ENCODE measurements around the gene CARD18.

CARD18 gene, protein sequence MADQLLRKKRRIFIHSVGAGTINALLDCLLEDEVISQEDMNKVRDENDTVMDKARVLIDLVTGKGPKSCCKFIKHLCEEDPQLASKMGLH

DNA sequence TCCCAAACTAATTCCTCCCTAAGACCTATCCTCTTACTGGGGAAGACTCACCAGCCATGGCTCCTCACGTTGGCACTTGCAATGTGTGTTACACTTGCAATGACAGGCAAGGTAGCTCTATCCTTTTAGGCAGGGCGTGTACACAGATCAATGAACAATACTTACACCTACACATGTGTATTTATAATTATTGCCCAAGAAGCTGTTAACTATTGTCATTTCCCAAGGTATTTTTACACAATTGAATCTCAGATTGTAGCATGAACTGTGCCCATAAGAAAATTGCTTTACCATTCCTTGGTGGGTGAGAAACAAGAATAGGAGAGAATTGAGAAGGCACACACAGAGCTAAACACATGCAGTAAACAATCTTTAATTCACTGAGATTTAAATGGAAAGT lies at the start of gene CARD18:
Gene CARD18 (minus strand): TSS at position 101 of the 400 bp plus-strand sequence. CDS start 43 bp downstream, at position 58.
- no peak for DNase-seq (ENCODE audit: low read depth, low spot score)

DNA sequence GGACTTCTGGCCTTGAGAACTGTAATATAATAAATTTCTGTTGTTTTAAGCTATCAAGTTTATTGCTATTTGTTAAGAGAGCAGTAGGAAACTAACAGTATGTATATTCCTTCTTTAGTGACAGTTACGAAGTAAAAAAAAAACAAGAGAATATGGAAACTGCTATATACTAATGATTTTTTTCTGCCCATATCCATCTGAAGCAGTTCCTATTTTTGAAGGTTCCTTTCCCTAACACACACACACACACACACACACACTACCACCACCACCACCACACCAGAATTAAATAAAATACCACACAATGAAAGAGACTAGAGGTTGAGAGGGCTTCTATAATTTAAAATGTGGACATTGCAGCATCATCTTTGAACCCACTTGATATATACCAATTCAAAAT lies 44.4 kb upstream of the CARD18 start:
- DNase-seq (ENCODE audit: low read depth, low spot score): no peak

DNA sequence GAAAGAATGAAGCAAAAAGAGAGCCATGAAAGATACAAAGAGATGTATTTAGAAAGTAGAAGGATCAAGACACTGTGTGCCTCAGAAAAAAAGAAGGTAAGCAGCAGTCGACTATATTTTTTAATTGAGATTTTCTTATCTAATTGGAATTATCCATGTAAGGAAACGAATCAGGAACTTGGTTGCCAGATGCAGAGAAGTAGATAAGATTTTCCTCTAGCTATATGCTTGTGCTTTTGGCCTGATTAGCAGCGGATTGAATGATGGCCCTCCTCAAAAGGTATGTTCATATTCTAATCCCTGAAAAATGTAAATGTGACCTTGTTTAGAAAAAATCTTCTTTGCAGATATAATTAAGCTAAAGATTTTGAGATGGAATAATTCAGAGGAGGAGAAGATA lies 43.9 kb upstream of the CARD18 start:
- no peak for DNase-seq (ENCODE audit: low read depth, low spot score)

DNA sequence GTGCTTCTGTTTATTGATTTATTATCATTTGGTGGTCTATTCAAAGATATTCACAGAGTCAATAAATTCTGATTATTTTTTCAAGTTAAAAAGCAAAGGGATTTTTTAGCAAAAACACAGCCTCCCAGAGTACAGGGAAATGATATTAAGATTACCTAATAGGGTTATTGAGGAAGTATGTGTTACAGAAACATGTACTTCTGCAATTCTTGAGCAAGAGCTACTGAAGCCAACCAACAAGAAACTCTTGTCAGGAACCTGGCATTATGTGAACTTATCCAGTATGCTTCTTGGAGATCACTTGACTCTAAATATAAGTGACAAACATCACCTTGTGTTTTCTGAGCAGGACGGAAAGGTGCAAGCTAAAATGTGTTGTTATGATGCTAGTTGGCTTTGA lies 42.0 kb upstream of the CARD18 start:
- no peak for DNase-seq (ENCODE audit: low read depth, low spot score)

DNA sequence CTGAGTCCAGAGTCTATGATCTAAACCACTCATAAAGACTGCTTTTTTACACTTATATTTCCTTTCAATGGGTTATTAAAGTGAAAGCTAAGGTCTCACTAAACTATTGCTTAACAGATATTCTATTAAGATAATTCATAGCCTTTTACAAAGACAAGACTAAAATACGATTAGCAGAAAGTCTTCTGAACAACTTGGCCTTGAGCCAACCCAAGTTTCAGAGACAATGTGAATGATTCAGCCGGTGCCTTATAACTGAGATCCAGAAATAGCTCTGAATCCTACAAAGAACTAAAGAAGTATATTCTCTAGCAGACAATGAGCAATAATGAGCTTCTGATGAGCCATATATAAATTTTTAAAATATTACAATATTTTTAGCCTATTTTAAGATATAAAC lies 41.5 kb upstream of the CARD18 start:
- peak; percentile 57 for DNase-seq (ENCODE audit: low read depth, low spot score)

DNA sequence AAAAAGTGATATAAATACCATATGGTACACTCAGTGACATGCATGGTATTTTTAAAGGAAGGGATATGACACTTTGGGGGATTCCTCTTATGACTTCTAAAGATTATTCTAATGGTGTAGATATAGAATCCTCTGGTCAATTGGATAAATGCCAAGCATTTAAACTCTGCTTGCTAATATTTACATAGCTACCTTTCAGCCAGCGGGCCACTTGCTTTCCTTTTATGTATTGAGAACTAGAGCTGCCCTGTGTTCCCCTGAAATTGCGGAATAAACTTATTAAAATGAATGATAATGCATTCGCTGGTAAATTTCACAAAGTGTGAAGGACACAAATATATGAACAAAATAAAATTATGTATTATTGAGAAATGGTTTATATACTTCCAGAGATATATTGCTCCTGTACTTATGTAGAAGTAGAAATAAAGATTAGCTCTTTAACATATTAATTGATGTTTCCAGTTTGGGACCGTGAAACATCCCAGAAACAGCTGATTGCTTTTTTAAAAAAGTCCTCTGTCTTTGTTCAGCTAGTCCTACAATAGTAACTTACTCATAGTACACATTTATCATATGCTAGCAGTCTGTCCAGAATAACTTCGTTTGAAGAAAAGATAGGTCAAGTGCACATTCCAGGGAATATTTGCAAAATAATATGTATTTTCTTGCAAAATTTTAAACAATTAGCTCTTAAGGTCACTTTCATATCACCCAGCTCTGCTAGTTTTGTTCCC lies 40.1 kb upstream of the CARD18 start:
- DNase-seq (ENCODE audit: low read depth, low spot score): no peak

DNA sequence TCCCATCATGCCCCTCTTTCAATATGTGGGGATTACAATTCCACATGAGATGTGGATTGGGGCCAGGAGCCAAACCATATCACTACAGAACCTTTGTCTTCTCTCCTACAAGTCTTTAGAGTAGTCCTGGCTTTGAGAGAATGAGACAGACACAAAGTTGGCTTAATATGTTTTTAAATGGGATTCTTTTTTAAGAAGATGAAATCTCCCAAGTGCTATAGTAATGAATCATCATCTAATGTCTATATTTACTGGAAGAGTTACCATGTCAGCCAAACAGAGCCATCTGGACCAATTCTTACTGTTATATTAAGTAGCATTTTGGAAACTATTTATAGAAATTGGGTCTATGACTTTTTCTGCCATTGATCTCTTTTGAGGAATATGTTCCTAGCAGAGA lies 38.1 kb upstream of the CARD18 start:
- peak; percentile 23 for DNase-seq (ENCODE audit: low read depth, low spot score)

DNA sequence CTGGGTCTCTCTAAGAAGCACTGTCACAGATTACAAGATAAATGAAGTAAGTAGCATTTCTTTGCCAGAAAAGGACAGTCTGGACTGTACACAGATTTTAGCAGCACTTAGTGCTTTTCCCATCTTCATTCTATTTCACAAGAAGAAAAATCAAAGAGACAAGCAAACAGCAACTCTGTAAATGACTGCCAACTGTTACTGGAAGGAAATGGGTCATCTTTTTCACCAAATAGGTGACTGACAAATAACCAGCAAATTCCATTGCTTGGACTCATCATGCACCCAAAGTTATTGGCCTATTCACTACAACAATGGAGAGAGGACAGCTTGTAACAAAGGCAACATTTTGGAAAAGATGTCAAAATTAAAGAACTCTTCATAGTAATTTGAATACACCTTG lies 28.9 kb upstream of the CARD18 start:
- DNase-seq (ENCODE audit: low read depth, low spot score): no peak

DNA sequence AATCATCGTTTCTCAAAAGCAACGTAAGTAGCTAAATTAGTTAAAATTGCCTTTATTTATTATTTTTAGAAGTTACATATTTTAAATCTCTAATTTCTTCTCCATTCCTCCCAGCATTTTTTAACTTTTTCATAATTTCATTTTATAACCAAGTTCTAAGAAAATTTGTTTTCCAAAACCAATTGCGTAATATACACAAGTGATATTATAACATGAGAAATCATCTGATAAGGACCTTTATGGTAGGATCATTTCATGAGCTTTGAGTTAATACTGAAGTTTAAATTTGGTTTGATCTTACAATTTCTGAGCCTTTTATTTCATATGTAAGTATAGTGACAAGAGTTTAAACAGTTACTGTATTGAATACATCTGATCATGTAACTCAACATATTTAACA lies 27.7 kb upstream of the CARD18 start:
- no peak for DNase-seq (ENCODE audit: low read depth, low spot score)

DNA sequence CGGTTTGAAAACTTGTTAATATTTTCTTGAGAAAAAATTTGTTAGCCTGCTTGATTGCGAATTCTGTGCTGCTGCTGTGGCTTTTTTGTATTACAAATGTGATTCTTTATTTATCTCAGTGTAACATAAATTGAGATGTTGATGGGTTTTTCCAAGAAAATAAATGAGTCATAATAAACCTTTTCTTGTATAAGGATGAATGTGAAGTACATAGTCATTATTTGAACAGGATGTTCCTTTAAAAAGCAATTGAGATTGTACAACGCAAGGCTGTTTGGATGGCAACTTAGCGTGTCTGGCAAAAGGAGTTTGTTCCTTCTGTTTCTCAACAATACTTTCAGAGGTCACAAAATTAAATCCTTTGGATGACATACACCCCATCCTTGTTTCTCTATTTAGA lies 24.6 kb upstream of the CARD18 start:
- DNase-seq (ENCODE audit: low read depth, low spot score): no peak

DNA sequence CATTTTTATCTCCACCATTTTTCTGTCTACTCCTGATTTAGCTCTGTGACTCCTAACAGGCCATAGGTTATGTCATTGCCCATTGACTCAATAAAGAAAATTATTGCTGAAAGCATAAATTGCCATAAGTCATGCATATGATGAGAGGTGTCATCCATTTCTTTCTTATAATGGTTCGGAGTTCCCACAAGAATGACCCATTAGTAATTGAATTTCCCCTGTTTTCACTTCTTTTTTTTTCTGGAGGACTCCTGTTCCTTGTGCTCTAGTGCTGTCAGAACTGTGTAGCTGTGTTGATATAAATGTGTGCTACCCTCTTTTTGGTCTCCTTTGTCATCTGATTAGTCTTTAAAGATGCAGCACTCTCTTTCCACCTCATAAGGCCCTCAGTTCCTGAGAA lies 22.9 kb upstream of the CARD18 start:
- DNase-seq (ENCODE audit: low read depth, low spot score): no peak

DNA sequence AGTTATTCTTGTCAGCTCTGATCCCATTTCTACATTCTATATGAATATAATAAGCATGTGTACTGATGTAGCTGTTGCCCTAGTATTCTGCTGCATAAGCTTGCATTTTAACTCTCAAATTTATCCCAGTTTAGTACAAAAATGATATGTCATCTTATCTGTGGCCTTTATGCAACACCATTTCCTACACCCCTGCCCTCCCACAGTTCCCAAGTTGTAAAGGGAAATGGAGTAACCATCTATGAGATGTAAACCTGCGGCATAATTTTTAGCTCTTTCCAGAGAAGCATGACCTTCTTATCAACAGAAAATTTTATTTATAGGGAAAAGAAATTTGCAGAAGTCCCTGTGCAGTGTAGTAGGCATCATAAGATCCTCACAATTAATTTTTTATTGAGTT lies 18.9 kb upstream of the CARD18 start:
- DNase-seq (ENCODE audit: low read depth, low spot score): no peak

DNA sequence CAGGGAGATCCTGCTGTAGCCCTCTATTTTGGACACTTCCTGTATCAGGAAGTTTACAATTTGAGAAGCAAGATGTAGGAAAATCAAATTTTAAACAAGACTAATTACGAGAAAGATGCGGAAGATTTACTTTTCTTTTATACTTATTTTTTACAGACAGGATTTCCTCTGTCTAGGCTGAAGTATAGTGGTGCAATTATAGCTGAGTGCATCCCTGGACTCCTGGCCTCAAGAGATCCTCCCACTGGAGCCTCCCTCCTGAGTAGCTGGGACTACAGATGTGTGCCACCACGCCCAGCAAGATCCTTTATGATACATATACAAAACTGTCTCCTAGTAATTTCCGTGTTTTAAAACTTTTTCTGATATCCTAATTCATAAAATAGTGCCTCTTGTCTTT lies 17.2 kb upstream of the CARD18 start:
- no peak for DNase-seq (ENCODE audit: low read depth, low spot score)

DNA sequence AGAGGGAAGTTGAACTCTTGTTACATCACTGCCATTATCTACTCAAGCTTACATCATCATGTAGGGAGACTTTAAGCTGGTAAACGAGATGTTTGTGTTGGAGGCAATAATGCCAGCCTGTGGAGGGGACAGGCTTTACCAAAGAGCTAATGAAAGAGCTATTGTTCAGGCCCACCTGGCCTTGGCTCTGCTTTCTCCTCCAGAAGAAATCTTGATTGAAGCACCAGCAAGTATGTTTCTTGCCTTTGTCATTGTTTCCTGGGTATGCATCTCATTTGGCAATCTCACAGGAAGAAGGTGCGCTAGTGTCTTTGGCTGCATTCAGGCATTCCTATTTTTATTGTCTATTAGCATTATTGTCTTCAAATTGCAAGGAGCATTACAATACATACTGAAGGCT lies 16.7 kb upstream of the CARD18 start:
- DNase-seq (ENCODE audit: low read depth, low spot score): no peak

DNA sequence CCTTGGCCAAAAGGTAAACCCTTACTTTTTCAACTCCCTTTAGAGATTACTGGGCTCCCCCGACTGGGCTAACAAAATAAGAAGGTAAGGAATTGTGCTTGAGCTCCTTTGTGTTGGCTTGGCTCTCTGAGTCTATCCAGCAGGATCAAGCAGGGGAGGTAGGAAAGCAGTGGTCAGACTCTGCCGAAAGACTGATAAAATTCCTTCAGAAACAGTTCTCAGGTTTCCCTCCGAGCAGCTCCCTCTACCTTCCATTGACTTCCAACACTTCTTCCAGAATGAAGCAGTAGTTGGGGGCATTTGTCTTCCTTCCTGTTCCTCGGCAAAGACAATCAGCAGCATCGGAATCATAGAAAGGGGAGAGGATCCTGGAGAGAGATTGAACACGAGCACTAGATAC lies 16.1 kb upstream of the CARD18 start:
- no peak for DNase-seq (ENCODE audit: low read depth, low spot score)

DNA sequence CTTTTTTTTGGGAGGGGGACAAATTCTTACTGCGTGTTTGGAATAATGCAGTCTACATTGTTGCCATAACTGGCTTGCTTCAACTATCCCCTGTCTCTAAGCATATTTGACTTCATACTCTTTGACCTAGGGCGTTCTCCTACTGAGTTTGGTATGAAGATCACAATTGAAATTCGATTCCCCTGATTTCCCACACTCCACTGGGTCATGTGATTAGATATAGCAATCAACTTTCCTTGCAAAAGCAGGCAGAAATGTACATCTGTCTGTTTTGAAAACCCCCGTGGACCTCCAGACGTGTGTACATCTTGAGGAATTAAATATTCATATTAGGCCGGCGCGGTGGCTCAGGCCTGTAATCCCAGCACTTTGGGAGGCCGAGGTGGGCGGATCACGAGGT lies 13.8 kb upstream of the CARD18 start:
- no peak for DNase-seq (ENCODE audit: low read depth, low spot score)

DNA sequence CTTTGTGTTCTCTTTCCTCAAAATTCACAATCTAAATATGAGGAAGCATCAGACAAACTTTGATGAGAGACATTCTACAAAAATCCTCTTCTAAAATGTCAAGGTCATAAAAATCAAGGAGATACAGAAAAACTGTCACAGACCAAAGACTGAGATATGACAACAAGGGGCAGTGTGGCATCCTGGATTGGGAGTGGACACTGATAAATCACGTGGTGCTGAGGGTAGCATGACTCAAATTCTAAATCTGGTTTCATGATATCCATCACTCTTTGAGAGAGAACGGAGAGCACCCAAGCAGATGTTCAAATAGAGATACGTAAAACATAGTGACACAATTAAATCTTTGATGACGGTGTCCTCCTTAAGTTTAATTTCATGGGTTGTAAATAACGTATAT lies 13.0 kb upstream of the CARD18 start:
- DNase-seq (ENCODE audit: low read depth, low spot score): no peak

DNA sequence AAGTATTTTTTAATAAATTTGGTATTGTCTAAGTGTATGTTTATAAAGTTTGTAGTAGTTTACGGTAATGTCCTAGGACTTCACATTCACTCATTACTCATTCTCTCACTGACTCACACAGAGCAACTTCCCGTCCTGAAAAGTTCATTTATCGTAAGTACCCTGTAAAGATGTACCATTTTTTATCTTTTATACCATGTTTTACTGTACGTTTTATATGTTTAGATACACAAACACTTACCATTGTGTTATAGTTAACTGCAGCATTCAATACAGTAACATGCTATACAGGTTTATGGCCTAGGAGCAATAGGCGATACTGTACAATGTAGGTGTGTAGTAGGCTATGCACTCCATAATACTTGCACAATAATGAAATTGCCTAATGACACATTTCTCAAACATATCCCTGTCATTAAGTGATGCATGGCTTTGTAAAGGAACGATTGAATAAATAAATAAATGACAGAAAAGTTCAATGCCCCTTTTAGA lies 12.5 kb upstream of the CARD18 start:
- peak; percentile 12 for DNase-seq (ENCODE audit: low read depth, low spot score)

DNA sequence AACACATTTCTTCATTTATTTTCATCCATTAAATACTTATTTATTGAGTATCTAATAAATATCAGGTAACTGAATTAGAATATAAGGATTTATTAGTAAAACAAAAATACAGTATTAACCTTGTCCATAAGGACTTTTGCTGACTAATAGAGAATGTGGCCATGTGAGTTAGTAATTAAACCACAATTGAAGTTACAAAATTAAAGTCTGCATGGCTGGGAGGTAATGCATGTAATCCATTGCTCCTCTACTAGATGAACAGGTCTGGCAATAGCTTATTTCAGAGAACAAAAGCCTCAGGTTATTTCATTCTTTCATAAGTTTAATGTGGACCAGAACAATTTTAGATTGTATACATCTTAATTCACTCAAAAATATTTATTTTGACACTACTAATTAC lies 9.9 kb upstream of the CARD18 start:
- no peak for DNase-seq (ENCODE audit: low read depth, low spot score)

DNA sequence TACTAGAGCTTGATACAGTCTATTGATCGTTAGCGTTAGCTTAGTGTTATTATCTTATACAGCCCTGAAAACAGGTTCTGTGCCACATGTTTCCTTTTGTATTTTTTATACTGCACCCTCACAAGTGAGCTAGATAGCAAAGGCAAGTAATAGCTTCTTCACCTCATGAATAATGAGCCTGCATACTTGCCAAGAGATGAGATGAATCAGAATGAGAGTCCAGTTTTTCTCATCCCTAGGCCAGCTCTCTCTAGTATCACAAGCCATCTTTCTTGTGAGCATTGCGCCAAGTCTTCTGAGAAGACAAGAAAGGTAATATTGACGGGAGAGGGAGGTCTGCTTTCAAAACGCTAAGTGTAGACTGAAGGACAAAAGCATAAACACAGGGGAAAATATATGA lies 8.7 kb upstream of the CARD18 start:
- DNase-seq (ENCODE audit: low read depth, low spot score): no peak

DNA sequence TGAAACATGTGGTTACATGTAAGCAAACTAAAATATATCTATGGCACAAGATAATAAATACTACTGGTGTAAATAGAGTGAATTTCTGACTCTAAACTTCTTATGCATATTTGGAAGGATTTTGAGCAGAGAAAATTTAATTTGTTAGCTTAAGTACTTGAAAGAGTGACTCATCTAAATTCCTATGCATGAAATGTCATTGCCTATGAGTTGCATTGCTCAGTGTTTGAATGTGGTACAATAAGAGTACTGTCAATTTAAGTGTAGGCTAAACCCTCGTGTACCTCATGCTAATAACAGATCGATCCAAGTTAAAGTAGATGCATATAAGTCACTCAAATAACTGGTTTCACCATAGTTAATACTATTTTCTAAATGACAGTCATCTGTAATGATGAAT lies 5.3 kb upstream of the CARD18 start:
- peak; percentile 61 for DNase-seq (ENCODE audit: low read depth, low spot score)

DNA sequence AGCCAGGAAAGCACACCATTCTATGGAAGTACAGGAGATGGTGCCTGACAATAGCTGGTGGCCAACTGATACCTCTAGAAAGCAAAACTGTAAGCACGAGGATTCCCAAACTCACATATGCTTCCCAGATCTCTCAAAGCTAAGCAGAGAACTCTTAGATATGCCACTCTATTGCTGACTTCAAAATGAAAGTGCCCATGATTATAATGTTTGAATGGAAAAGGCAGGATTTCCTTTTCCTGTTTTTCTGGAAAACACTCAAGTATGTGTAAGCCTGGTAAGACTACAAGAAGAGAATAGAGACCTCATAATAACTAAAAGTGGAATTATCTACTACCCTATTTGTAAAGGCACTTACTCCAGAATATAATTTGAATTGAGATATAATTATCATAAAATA lies 2.6 kb upstream of the CARD18 start:
- no peak for DNase-seq (ENCODE audit: low read depth, low spot score)

DNA sequence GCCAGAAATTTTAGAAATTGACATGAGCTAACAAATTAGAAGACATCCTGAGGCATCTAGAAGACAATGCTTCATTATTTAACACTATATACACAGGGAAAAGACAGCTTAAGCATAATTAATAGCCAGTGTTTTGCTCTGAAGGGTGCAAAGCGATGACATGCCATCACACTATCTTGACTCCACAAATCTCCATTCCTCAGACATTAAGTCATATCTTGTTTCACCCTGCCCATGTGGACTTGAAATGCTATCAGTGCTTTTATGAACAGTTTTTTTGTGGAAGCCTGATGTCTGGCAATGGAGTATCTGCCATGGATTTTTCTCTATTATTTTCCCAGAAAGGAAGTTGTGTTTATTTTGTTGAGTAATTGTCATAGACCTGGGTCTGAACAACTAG lies 2.3 kb downstream of the CARD18 start:
- DNase-seq (ENCODE audit: low read depth, low spot score): peak; percentile 29

DNA sequence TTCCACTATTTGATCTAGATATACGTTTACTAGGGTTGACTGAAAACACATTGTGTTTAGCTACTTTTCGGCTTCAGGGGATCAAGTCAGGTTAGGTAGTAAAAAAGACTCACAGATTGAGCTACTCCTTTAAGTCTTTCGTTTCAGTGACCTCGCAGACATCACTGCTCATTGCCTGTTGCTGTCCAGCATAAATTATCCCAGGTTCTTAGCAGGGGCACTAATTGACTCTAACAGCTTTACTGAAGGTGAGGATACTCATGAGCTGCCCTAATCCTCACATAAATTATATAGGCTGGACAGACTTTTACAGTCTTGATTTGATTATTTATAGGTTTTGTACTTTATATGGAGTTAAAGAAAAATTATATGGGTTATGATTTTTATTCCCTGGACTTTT lies 3.7 kb downstream of the CARD18 start:
- DNase-seq (ENCODE audit: low read depth, low spot score): no peak

Data from astrocyte of the hippocampus (primary cell).